Measurements from ENCODE around the gene FAM181A.

GRCh38 chr14:93962701-93963601 is 35.8 kb downstream of the FAM181A start:
- TF ChIP-seq BHLHE40 (IDR thresholded peaks at IDR 0.05; ENCODE audit: borderline replicate concordance) (no peak), TARDBP (IDR thresholded peaks at IDR 0.05) (no peak), SUZ12 (IDR thresholded peaks at IDR 0.05) (no peak)
